ENCODE measurements around the gene CIT. TPM values are rescaled to one million over a fixed set of nuclear protein-coding genes. Genes with fewer than 3 reads are reported as not detected.
A peak's percentile ranks its signal among the peaks of the same experiment; 100 is the strongest.
"Not testable (repeated sequence)": the region's sequence is repeated elsewhere in the genome, so short reads cannot be mapped to it uniquely, and the experiment has no call there.

The CIT gene
- total RNA-seq, 4 donors from 2014 or later, result 10.3 to 75.9 (median 21.9) TPM

- no peaks in the 10 kb centered on the region for H3K27me3 ChIP-seq
- TF ChIP-seq, protein P1, sequence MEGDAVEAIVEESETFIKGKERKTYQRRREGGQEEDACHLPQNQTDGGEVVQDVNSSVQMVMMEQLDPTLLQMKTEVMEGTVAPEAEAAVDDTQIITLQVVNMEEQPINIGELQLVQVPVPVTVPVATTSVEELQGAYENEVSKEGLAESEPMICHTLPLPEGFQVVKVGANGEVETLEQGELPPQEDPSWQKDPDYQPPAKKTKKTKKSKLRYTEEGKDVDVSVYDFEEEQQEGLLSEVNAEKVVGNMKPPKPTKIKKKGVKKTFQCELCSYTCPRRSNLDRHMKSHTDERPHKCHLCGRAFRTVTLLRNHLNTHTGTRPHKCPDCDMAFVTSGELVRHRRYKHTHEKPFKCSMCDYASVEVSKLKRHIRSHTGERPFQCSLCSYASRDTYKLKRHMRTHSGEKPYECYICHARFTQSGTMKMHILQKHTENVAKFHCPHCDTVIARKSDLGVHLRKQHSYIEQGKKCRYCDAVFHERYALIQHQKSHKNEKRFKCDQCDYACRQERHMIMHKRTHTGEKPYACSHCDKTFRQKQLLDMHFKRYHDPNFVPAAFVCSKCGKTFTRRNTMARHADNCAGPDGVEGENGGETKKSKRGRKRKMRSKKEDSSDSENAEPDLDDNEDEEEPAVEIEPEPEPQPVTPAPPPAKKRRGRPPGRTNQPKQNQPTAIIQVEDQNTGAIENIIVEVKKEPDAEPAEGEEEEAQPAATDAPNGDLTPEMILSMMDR (IDR thresholded peaks at IDR 0.05), result no peak
- TF ChIP-seq POLR2A (IDR thresholded peaks at IDR 0.05), result no peak
Measured at GRCh38 chr12:119894916-119895315, 17.8 kb upstream of the CIT start.

GRCh38 chr12:119892611-119893010 lies 15.5 kb upstream of the CIT start:
- not testable (repeated sequence) for DNase-seq, H3K27me3 ChIP-seq, H3K4me3 ChIP-seq, H3K4me1 ChIP-seq, H3K9me3 ChIP-seq, H3K36me3 ChIP-seq, H3K27ac ChIP-seq

More at GRCh38 chr12:119894916-119895315, 17.8 kb upstream of the CIT start:
- no peaks in the 10 kb centered on the region for H3K4me1 ChIP-seq
- no peaks in the 10 kb centered on the region for H3K9me3 ChIP-seq
- no peaks in the 10 kb centered on the region for H3K36me3 ChIP-seq
- DNase-seq, result no peak
- no peak overlapping the region for H3K27ac ChIP-seq
- no peak overlapping the region for H3K4me3 ChIP-seq

GRCh38 chr12:119885549-119885948 lies 8.4 kb upstream of the CIT start:
- Histone ChIP-seq H3K27me3 (no peaks in the 10 kb centered on the region), H3K4me1 (no peaks in the 10 kb centered on the region), H3K36me3 (no peaks in the 10 kb centered on the region), H3K4me3 (no peak overlapping the region), H3K9me3 (no peaks in the 10 kb centered on the region), H3K27ac (no peak overlapping the region)
- no peak for TF ChIP-seq POLR2A (IDR thresholded peaks at IDR 0.05)
- TF ChIP-seq, protein P1 (IDR thresholded peaks at IDR 0.05), result no peak
- no peak for DNase-seq

DNA sequence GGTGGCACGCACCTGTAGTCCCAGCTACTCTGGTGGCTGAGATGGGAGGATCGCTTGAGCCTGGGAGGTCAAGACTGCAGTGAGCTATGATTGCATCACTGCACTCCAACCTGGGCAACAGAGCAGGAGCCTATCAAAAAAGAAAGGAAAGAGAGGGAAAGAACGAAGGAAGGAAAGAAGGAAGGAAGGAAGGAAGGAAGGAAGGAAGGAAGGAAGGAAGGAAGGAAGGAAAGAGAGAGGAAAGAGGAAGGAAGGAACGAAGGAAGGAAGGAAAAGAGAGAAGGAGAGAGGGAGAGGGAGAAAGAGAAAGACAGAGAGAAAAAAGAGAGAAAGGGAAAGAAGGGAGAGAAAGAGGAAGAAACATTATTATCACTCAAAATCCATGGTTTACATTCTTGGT lies 6.7 kb upstream of the CIT start:
- H3K27ac ChIP-seq, DNase-seq: not testable (repeated sequence)

DNA sequence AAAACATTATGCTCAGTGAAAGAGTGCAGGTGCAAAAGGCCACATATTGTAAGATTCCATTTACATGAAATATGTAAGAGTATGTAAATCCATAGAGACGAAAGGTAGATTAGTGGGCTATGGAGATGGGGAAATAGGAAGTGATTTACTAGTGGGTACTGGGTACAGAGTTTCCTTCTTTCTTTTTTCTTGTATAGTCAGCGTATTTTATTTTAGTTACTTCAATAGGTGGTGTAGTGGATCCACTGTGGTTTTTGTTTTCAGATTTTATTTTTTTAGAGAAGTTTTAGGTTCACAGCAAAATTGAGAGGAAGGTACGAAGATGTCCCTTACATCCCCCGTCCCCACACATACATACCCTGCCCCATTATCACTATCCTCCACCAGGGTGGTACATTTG lies 6.1 kb upstream of the CIT start:
- Histone ChIP-seq H3K4me1 (no peaks in the 10 kb centered on the region), H3K27me3 (no peaks in the 10 kb centered on the region), H3K4me3 (no peak overlapping the region), H3K36me3 (no peaks in the 10 kb centered on the region), H3K27ac (no peak overlapping the region), H3K9me3 (no peaks in the 10 kb centered on the region)
- TF ChIP-seq, protein P1 (IDR thresholded peaks at IDR 0.05), result no peak
- TF ChIP-seq POLR2A (IDR thresholded peaks at IDR 0.05), result no peak
- no peak for DNase-seq

More for the DNA sequence above, 6.7 kb upstream of the CIT start:
- H3K27me3 ChIP-seq, H3K9me3 ChIP-seq, H3K4me1 ChIP-seq, H3K4me3 ChIP-seq, H3K36me3 ChIP-seq: not testable (repeated sequence)

DNA sequence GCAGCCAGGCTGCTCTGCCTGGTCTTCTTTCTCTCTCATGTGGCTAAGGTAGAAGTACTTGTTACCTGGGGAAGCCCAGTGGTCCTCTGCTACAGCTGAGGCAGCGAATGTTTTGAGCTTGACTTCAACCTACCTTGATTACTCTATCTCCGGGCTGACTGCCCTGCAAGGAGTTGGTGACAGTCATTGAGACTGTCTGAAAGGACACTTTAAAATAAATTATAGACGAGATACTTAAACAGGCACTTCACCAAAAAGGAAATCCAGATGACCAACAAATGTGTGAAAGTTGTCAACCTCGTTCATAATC lies 474 bp upstream of the CIT start:
- no peaks in the 10 kb centered on the region for H3K36me3 ChIP-seq
- no peak for DNase-seq
- peaks cover 0 to 4% (median 0%) of the 10 kb centered on the region in 4 donors for H3K4me1 ChIP-seq
- H3K9me3 ChIP-seq, result no peaks in the 10 kb centered on the region
- TF ChIP-seq, protein P1 (IDR thresholded peaks at IDR 0.05), result no peak
- TF ChIP-seq POLR2A (IDR thresholded peaks at IDR 0.05), result no peak
- peak overlapping the region; percentile 74 to 94 (median 81) for H3K4me3 ChIP-seq
- no peaks in the 10 kb centered on the region for H3K27me3 ChIP-seq
- H3K27ac ChIP-seq, result peak overlapping the region in 1 of 4 donors; percentile 69

DNA sequence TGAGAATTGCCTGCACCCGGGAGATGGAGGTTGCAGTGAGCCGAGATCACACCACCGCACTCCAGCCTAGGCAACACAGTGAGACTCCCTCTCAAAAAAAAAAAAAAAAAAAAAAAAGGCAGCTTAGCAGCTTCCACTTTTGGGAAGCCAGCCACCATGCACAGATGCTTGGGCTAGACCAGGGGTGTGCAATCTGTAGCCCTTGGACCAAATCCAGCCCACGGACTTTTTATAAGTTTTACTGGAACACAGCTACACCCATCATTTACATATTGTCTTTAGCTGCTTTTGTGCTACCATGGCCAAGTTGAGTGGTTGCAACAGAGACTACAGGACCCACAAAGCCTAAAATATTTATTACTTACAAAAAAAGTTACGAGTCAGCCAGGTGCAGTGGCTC lies 6.7 kb downstream of the CIT start:
- no peaks in the 10 kb centered on the region for H3K4me1 ChIP-seq
- H3K27me3 ChIP-seq, result no peaks in the 10 kb centered on the region
- no peak overlapping the region for H3K27ac ChIP-seq
- TF ChIP-seq, protein P1 (IDR thresholded peaks at IDR 0.05), result no peak
- no peak for TF ChIP-seq POLR2A (IDR thresholded peaks at IDR 0.05)
- DNase-seq, result no peak
- H3K4me3 ChIP-seq, result no peak overlapping the region
- H3K36me3 ChIP-seq, result no peaks in the 10 kb centered on the region
- H3K9me3 ChIP-seq, result no peaks in the 10 kb centered on the region

Measured in Peyer's patch (tissue), 4 donors.